Tibial artery (tissue), 4 donors: ENCODE measurements around the gene HSP90AB1.

Experiments
- DNase-seq, 2 donors: peaks; one replicate each; pipeline ENCODE4 v3.0.0-alpha.2; 2019
- H3K27ac ChIP-seq, 2 donors: fragments of 200-600 bp; sonication (generic) in 1 of 2; 1 replicate in 1 of 2; 2 replicates in 1 of 2; pipeline ENCODE4 v1.5.1; 2018 to 2019; ENCODE audit warnings: mild to moderate bottlenecking in 1 of 2
- H3K27me3 ChIP-seq, 2 donors: fragments of 200-600 bp; sonication (generic) in 1 of 2; one replicate each; pipeline versions ENCODE4 v1.5.1 to v1.6.0; 2016 to 2019
- H3K36me3 ChIP-seq, 3 donors: fragments of 200-600 bp; sonication (generic) in 2 of 3; one replicate each; pipeline ENCODE4 v1.5.1; 2016 to 2019; ENCODE audit warnings: mild to moderate bottlenecking in 2 of 3
- H3K4me1 ChIP-seq, 4 donors: fragments of 200-600 bp; sonication (generic) in 2 of 4; 1 replicate in 3 of 4; 2 replicates in 1 of 4; pipeline ENCODE4 v1.5.1; 2016 to 2019
- H3K4me3 ChIP-seq, 2 donors: fragments of 200-600 bp; sonication (generic) in 1 of 2; 1 replicate in 1 of 2; 2 replicates in 1 of 2; pipeline ENCODE4 v1.5.1; 2018 to 2019; ENCODE audit warnings: mild to moderate bottlenecking in 2 of 2
- H3K9me3 ChIP-seq, 3 donors: fragments of 200-600 bp; sonication (generic) in 1 of 3; one replicate each; pipeline ENCODE4 v1.5.1; 2016 to 2019
- intact Hi-C: fragments of 100-400 bp; cut with DNase I; formaldehyde crosslinking; loops from one replicate; pipeline ENCODE4 v1.15.0; 2023; ENCODE audit warnings: low total_unique reads
- TF ChIP-seq, protein P1 (sequence below), 2 experiments: fragments of 200-600 bp in 1 of 2; fragments of 450-650 bp in 1 of 2; IDR thresholded peaks; one replicate each; pipeline ENCODE4 v1.5.1; 2017 to 2019; ENCODE audit warnings: antibody characterized with exemption in 2 of 2, mild to moderate bottlenecking in 1 of 2, moderate library complexity in 1 of 2

HSP90AB1 gene

DNA sequence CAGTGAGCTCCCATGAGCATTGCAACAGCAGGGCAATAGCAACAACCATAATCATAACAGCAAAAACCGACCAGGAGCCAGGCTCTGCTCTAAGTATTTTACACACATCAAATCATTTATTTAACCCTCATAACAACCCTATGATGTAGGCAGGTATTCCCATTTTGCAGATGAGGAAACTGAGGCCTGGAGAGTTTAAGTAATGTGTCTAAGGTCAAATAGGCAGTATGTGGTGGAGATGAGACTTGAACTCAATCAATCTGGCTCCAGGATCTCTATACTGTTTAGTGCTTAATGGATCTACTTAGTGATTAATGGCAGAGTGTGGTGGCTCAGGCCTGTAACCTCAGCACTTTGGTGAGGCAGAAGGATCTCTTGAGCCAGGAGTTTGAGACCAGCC lies 26.7 kb downstream of the HSP90AB1 start:
- intact Hi-C loops: no loop called here
- no peaks in the 10 kb centered on the region for H3K36me3 ChIP-seq
- H3K27me3 ChIP-seq: peaks cover 0 to 93% of the 10 kb centered on the region in 2 donors
- H3K4me3 ChIP-seq: no peak overlapping the region
- DNase-seq: no peak
- H3K9me3 ChIP-seq: no peaks in the 10 kb centered on the region
- TF ChIP-seq, protein P1, sequence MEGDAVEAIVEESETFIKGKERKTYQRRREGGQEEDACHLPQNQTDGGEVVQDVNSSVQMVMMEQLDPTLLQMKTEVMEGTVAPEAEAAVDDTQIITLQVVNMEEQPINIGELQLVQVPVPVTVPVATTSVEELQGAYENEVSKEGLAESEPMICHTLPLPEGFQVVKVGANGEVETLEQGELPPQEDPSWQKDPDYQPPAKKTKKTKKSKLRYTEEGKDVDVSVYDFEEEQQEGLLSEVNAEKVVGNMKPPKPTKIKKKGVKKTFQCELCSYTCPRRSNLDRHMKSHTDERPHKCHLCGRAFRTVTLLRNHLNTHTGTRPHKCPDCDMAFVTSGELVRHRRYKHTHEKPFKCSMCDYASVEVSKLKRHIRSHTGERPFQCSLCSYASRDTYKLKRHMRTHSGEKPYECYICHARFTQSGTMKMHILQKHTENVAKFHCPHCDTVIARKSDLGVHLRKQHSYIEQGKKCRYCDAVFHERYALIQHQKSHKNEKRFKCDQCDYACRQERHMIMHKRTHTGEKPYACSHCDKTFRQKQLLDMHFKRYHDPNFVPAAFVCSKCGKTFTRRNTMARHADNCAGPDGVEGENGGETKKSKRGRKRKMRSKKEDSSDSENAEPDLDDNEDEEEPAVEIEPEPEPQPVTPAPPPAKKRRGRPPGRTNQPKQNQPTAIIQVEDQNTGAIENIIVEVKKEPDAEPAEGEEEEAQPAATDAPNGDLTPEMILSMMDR (IDR thresholded peaks at IDR 0.05): no peak
- peaks cover 0 to 30% (median 20%) of the 10 kb centered on the region in 4 donors for H3K4me1 ChIP-seq
- H3K27ac ChIP-seq: no peak overlapping the region

DNA sequence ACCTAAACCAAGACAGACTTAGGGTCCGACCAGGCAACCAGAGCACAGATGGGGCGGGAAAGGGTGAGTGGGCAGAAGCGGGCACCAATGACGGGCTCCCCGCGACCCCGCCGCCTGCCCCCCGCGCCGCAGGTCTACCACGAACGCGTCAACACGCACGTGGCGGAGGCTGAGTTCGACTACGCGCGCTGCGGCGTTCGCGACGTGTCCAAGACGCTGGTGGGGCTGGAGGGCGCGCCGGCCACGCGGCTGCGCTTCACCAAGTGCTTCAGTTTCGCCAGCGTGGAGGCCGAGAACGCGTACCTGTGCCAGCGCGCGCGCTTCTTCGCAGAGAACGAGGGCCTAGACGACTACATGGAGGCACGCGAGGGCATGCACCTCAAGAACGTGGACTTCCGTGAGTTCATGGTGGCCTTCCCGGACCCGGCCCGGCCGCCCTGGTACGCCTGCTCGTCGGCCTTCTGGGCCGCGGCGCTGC lies 28.4 kb downstream of the HSP90AB1 start:
- DNase-seq: no peak
- H3K27ac ChIP-seq: no peak overlapping the region
- H3K9me3 ChIP-seq: no peaks in the 10 kb centered on the region
- peaks cover 0 to 86% of the 10 kb centered on the region in 2 donors for H3K27me3 ChIP-seq
- TF ChIP-seq, protein P1 (IDR thresholded peaks at IDR 0.05): no peak
- H3K36me3 ChIP-seq: no peaks in the 10 kb centered on the region
- intact Hi-C loops: no loop called here
- peak overlapping the region; percentile 36 to 48 for H3K4me3 ChIP-seq
- H3K4me1 ChIP-seq: peaks cover 0 to 25% (median 17%) of the 10 kb centered on the region in 4 donors

DNA sequence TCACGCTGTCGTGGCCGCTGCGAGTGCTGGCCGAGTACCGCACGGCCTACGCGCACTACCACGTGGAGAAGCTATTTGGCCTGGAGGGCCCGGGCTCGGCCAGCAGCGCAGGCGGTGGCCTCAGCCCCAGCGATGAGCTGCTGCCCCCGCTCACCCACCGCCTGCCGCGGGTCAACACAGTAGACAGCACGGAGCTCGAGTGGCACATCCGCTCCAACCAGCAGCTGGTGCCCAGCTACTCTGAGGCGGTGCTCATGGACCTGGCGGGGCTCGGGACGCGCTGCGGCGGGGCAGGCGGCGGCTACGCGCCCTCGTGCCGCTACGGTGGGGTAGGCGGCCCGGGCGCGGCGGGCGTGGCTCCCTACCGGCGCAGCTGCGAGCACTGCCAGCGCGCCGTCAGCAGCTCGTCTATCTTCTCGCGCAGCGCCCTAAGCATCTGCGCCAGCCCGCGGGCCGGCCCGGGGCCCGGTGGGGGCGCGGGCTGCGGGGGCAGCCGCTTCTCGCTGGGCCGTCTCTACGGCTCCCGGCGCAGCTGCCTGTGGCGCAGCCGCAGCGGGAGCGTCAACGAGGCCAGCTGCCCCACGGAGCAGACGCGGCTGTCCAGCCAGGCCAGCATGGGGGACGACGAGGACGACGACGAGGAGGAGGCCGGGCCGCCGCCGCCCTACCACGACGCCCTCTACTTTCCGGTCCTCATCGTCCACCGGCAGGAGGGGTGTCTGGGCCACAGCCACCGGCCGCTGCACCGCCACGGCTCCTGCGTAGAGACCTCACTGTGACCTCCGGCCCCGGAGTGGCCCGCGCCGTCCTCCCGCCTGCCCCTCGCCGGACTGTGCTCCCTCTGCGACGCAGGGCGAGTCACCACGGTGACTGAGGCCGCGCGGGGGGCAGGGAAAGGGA lies 29.1 kb downstream of the HSP90AB1 start:
- intact Hi-C loops: no loop called here
- Histone ChIP-seq H3K27ac (no peak overlapping the region), H3K4me1 (peaks cover 0 to 18% (median 13%) of the 10 kb centered on the region in 4 donors), H3K36me3 (no peaks in the 10 kb centered on the region), H3K9me3 (no peaks in the 10 kb centered on the region), H3K4me3 (peak overlapping the region; percentile 36 to 48), H3K27me3 (peaks cover 0 to 83% of the 10 kb centered on the region in 2 donors)
- TF ChIP-seq, protein P1 (IDR thresholded peaks at IDR 0.05): no peak
- DNase-seq: no peak

DNA sequence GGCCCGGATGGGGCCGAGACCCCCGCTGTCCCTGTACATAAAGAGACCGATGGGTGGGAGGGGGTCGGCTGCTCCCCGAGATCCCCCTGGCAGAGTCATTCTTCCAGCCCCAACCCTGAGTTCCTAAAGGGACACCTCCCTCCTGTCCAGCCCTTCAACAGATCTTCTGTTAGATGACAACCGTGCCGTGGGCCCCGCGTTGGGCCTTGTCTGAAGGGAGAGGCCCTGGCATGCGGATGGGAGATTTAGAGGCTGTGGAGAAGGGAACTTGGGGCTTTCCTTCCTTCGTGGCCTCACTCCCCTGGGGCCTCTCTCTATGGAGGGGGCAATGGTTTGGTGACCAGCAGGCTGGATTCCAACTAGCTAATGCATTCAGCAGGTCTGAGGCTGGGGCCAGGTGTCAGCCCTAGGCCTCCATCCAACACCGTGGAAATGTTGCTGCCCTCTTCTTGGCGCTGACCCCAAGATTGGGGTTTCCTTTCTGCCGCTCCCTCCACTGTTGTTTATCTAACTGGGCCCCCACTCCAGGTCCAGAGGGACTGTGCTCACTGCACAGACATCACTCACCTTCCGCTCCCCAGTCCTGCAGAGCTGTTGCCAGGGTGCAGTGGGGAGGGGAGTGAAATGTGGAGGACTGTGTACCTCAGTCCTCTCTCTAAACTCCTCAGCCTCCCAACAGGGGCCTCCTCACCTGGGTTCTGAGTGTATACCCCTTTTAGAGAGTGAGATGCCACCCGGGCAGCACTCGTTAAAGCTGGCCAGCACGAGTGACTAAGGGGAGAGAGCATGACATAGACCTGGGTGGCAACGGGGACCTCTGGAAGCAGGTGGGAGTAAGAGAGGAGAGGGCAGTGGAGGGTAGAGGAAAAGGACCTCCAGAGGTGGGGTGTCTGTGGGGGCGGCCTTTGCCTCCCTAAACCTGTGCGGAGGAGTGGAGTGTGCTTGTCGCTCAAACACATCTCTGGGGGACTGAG lies 30.1 kb downstream of the HSP90AB1 start:
- no peaks in the 10 kb centered on the region for H3K9me3 ChIP-seq
- TF ChIP-seq, protein P1 (IDR thresholded peaks at IDR 0.05): no peak
- intact Hi-C loops: no loop called here
- H3K27ac ChIP-seq: no peak overlapping the region
- no peak overlapping the region for H3K4me3 ChIP-seq
- H3K36me3 ChIP-seq: no peaks in the 10 kb centered on the region
- no peak for DNase-seq
- H3K4me1 ChIP-seq: peaks cover 0 to 15% (median 11%) of the 10 kb centered on the region in 4 donors
- H3K27me3 ChIP-seq: peaks cover 0 to 74% of the 10 kb centered on the region in 2 donors

DNA sequence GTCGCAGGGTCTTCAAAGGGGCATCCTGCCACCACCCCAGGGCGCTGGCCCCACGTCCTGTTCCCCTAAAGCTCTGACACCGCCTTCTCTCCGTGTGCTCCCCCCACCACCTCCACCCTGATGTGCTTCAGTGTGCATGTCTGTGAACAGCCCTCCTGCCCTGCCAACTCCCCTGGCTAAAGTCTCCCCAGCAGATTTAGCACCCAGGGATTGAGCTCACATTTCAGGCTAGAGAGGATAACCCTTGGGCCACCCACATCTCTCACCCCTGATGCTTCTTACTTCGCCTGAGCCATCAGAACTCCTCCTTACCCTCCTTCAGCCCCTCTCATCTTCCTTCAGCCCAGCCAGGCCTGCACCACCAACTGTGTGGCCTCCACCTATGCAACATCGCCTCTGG lies 30.9 kb downstream of the HSP90AB1 start:
- Histone ChIP-seq H3K4me3 (no peak overlapping the region), H3K27ac (no peak overlapping the region), H3K36me3 (no peaks in the 10 kb centered on the region), H3K27me3 (peaks cover 0 to 66% of the 10 kb centered on the region in 2 donors), H3K4me1 (peaks cover 0 to 12% (median 9%) of the 10 kb centered on the region in 4 donors), H3K9me3 (no peaks in the 10 kb centered on the region)
- TF ChIP-seq, protein P1 (IDR thresholded peaks at IDR 0.05): no peak
- DNase-seq: no peak
- intact Hi-C loops: no loop called here
